Loucy (cell line): ENCODE measurements around the gene SGSM2.
A peak's percentile ranks its signal among the peaks of the same experiment; 100 is the strongest.

ENCODE experiments used
- H2AFZ ChIP-seq: fragments of 200-600 bp; sonication (generic); 2 replicates; pipeline ENCODE4 v1.6.0; 2016; ENCODE audit warnings: antibody characterized with exemption, mild to moderate bottlenecking, low read length, moderate library complexity
- H3F3A ChIP-seq: fragments of 200-600 bp; 2 replicates; pipeline ENCODE4 v1.6.0; 2016; ENCODE audit warnings: antibody characterized with exemption, low read depth, mild to moderate bottlenecking
- H3K27me3 ChIP-seq: fragments of 200-600 bp; sonication (generic); 2 replicates; pipeline ENCODE4 v1.6.1; 2014; ENCODE audit warnings: low read length, mild to moderate bottlenecking; ENCODE audit not compliant: insufficient read depth, poor library complexity, severe bottlenecking
- H3K36me3 ChIP-seq: fragments of 200-600 bp; sonication (generic); 2 replicates; pipeline ENCODE4 v1.6.1; 2016; ENCODE audit warnings: low read length; ENCODE audit not compliant: insufficient read depth
- H3K4me1 ChIP-seq: fragments of 200-600 bp; sonication (generic); 2 replicates; pipeline ENCODE4 v1.5.1; 2014; ENCODE audit warnings: low read length, mild to moderate bottlenecking; ENCODE audit not compliant: insufficient read depth, poor library complexity, severe bottlenecking
- H3K4me2 ChIP-seq: fragments of 200-600 bp; sonication (generic); 2 replicates; pipeline ENCODE4 v1.6.0; 2014; ENCODE audit warnings: antibody characterized with exemption, low read length, low read depth, mild to moderate bottlenecking; ENCODE audit not compliant: poor library complexity, severe bottlenecking
- H3K4me3 ChIP-seq: fragments of 200-600 bp; sonication (generic); 2 replicates; pipeline ENCODE4 v1.5.1; 2014; ENCODE audit warnings: low read length, mild to moderate bottlenecking, mixed read lengths; ENCODE audit not compliant: poor library complexity, severe bottlenecking
- H3K79me2 ChIP-seq: fragments of 200-600 bp; sonication (generic); 2 replicates; pipeline ENCODE4 v1.6.1; 2014; ENCODE audit warnings: low read length; ENCODE audit not compliant: insufficient read depth
- H3K9ac ChIP-seq: fragments of 200-600 bp; sonication (generic); 2 replicates; pipeline ENCODE4 v1.6.0; 2014; ENCODE audit warnings: mild to moderate bottlenecking, low read depth, low read length, moderate library complexity; ENCODE audit not compliant: poor library complexity, severe bottlenecking
- H3K9me2 ChIP-seq: fragments of 200-600 bp; sonication (generic); replicated peaks from 2 replicates; pipeline ENCODE4 v1.6.1; 2016; ENCODE audit warnings: low read depth, low read length, mixed read lengths
- H3K9me3 ChIP-seq: fragments of 200-600 bp; sonication (generic); 2 replicates; pipeline ENCODE4 v1.6.1; 2014; ENCODE audit warnings: mild to moderate bottlenecking, antibody characterized with exemption, low read length, low read depth; ENCODE audit not compliant: insufficient read depth
- H4K20me1 ChIP-seq: fragments of 200-600 bp; sonication (generic); 2 replicates; pipeline ENCODE4 v1.6.0; 2014; ENCODE audit warnings: antibody characterized with exemption, low read length, mild to moderate bottlenecking; ENCODE audit not compliant: insufficient read depth, poor library complexity, severe bottlenecking
- CTCF ChIP-seq: fragments of 200-600 bp; sonication (generic); conservative IDR thresholded peaks from 2 replicates; pipeline ENCODE4 v1.5.1; 2014; ENCODE audit warnings: mild to moderate bottlenecking, antibody characterized with exemption, low read length
- EZH2phosphoT487 ChIP-seq: fragments of 200-600 bp; IDR thresholded peaks from 2 replicates; pipeline ENCODE4 v1.6.1; 2018; ENCODE audit warnings: antibody characterized with exemption, mild to moderate bottlenecking, moderate library complexity, borderline replicate concordance

The SGSM2 gene

GRCh38 chr17:2401426-2402221, 64.3 kb downstream of the SGSM2 start:
- peaks cover 40% of the 10 kb centered on the region for H3K4me1 ChIP-seq
- H3K27me3 ChIP-seq: no peaks in the 10 kb centered on the region
- H2AFZ ChIP-seq: peak overlapping the region; percentile 81
- H3K36me3 ChIP-seq: no peaks in the 10 kb centered on the region
- peak overlapping the region; percentile 91 for H3K9ac ChIP-seq
- H3K4me3 ChIP-seq: peak overlapping the region; percentile 99
- H3F3A ChIP-seq: no peaks in the 10 kb centered on the region
- no peaks in the 10 kb centered on the region for H3K9me3 ChIP-seq
- no peak for TF ChIP-seq EZH2phosphoT487
- TF ChIP-seq CTCF: no peak
- peaks cover 31% of the 10 kb centered on the region for H3K79me2 ChIP-seq
- H3K4me2 ChIP-seq: peak overlapping the region; percentile 100
- no peaks in the 10 kb centered on the region for H3K9me2 ChIP-seq
- peaks cover 31% of the 10 kb centered on the region for H4K20me1 ChIP-seq

- Histone ChIP-seq H3F3A (no peaks in the 10 kb centered on the region), H2AFZ (peak overlapping the region; percentile 62; the same call in 1 of the 2 replicates), H3K4me3 (peak overlapping the region; percentile 99), H3K9me2 (no peaks in the 10 kb centered on the region), H3K4me2 (peak overlapping the region; percentile 100), H3K9me3 (no peaks in the 10 kb centered on the region), H3K4me1 (peaks cover 35% of the 10 kb centered on the region), H3K9ac (peak overlapping the region; percentile 64), H3K79me2 (peaks cover 26% of the 10 kb centered on the region), H4K20me1 (peaks cover 25% of the 10 kb centered on the region), H3K36me3 (no peaks in the 10 kb centered on the region), H3K27me3 (no peaks in the 10 kb centered on the region)
- TF ChIP-seq CTCF (no peak), EZH2phosphoT487 (no peak)
Observed at GRCh38 chr17:2402544-2402943, 65.2 kb downstream of the SGSM2 start.

- peak overlapping the region; percentile 64 for H3K9ac ChIP-seq
- peaks cover 20% of the 10 kb centered on the region for H4K20me1 ChIP-seq
- peak overlapping the region; percentile 99 for H3K4me3 ChIP-seq
- no peak overlapping the region for H2AFZ ChIP-seq
- H3K79me2 ChIP-seq: peaks cover 21% of the 10 kb centered on the region
- H3K27me3 ChIP-seq: no peaks in the 10 kb centered on the region
- no peaks in the 10 kb centered on the region for H3K9me3 ChIP-seq
- no peaks in the 10 kb centered on the region for H3F3A ChIP-seq
- H3K9me2 ChIP-seq: no peaks in the 10 kb centered on the region
- H3K4me2 ChIP-seq: peak overlapping the region; percentile 100
- no peak for TF ChIP-seq EZH2phosphoT487
- TF ChIP-seq CTCF: no peak
- no peaks in the 10 kb centered on the region for H3K36me3 ChIP-seq
- peaks cover 30% of the 10 kb centered on the region for H3K4me1 ChIP-seq
Observed at GRCh38 chr17:2403044-2403443, 65.7 kb downstream of the SGSM2 start.
